Measurements from ENCODE around the gene WDFY3. TPM values are rescaled to one million over a fixed set of nuclear protein-coding genes. Genes with fewer than 3 reads are reported as not detected.

Gene WDFY3
- total and polyA plus RNA-seq, 4 donors = 7.5 to 229 (median 75.8) TPM

GRCh38 chr4:84962102-84962501 lies 4.4 kb downstream of the WDFY3 start:
- 88 to 90% methylated on average over 5 of the region's 5 CpGs for WGBS, 2 donors
- ATAC-seq (ENCODE audit: insufficient read depth, low FRiP score) = no peak
- no peak overlapping the region for H3K9ac ChIP-seq (ENCODE audit: insufficient read depth in 1 of 2, low read length in 2 of 2)
- H3K36me3 ChIP-seq (ENCODE audit: control insufficient read depth in 4 of 4, insufficient read depth in 4 of 4, low read length in 4 of 4) = no peaks in the 10 kb centered on the region
- no peak for TF ChIP-seq CTCF (IDR thresholded peaks at IDR 0.05; ENCODE audit: control extremely low read depth, extremely low read depth)
- no peak for DNase-seq
- H3K27me3 ChIP-seq (ENCODE audit: control insufficient read depth in 3 of 3, insufficient read depth in 3 of 3, low read length in 2 of 3) = no peaks in the 10 kb centered on the region
- H3K27ac ChIP-seq (ENCODE audit: low read depth in 1 of 2, low read length in 1 of 2) = no peak overlapping the region
- peaks cover 5 to 23% (median 6%) of the 10 kb centered on the region in 5 donors for H3K4me1 ChIP-seq (ENCODE audit: control insufficient read depth in 5 of 5, insufficient read depth in 5 of 5, low read length in 5 of 5)
- H3K4me3 ChIP-seq = no peak overlapping the region
- no peaks in the 10 kb centered on the region for H3K9me3 ChIP-seq (ENCODE audit: control insufficient read depth in 4 of 4, insufficient read depth in 3 of 4, low read length in 3 of 4)

GRCh38 chr4:84958434-84958833 lies 8.1 kb downstream of the WDFY3 start:
- Histone ChIP-seq H3K9ac (ENCODE audit: insufficient read depth in 1 of 2, low read length in 2 of 2) (no peak overlapping the region), H3K27me3 (ENCODE audit: control insufficient read depth in 3 of 3, insufficient read depth in 3 of 3, low read length in 2 of 3) (no peaks in the 10 kb centered on the region), H3K9me3 (ENCODE audit: control insufficient read depth in 4 of 4, insufficient read depth in 3 of 4, low read length in 3 of 4) (no peaks in the 10 kb centered on the region), H3K4me3 (no peak overlapping the region), H3K36me3 (ENCODE audit: control insufficient read depth in 4 of 4, insufficient read depth in 4 of 4, low read length in 4 of 4) (no peaks in the 10 kb centered on the region), H3K4me1 (ENCODE audit: control insufficient read depth in 5 of 5, insufficient read depth in 5 of 5, low read length in 5 of 5) (peaks cover 4 to 24% (median 6%) of the 10 kb centered on the region in 5 donors), H3K27ac (ENCODE audit: low read depth in 1 of 2, low read length in 1 of 2) (peak overlapping the region in 1 of 2 donors; percentile 52)
- ATAC-seq (ENCODE audit: insufficient read depth, low FRiP score) (no peak), DNase-seq (no peak)
- no peak for TF ChIP-seq CTCF (IDR thresholded peaks at IDR 0.05; ENCODE audit: control extremely low read depth, extremely low read depth)

- Histone ChIP-seq H3K9me3 (ENCODE audit: control insufficient read depth in 4 of 4, insufficient read depth in 3 of 4, low read length in 3 of 4) (no peaks in the 10 kb centered on the region), H3K4me1 (ENCODE audit: control insufficient read depth in 5 of 5, insufficient read depth in 5 of 5, low read length in 5 of 5) (peaks cover 4 to 24% (median 6%) of the 10 kb centered on the region in 5 donors), H3K36me3 (ENCODE audit: control insufficient read depth in 4 of 4, insufficient read depth in 4 of 4, low read length in 4 of 4) (no peaks in the 10 kb centered on the region), H3K4me3 (no peak overlapping the region), H3K9ac (ENCODE audit: insufficient read depth in 1 of 2, low read length in 2 of 2) (no peak overlapping the region), H3K27ac (ENCODE audit: low read depth in 1 of 2, low read length in 1 of 2) (peak overlapping the region in 1 of 2 donors; percentile 67), H3K27me3 (ENCODE audit: control insufficient read depth in 3 of 3, insufficient read depth in 3 of 3, low read length in 2 of 3) (no peaks in the 10 kb centered on the region)
- DNase-seq (no peak), ATAC-seq (ENCODE audit: insufficient read depth, low FRiP score) (no peak)
- 53 to 66% methylated on average over 4 of the region's 4 CpGs for WGBS, 2 donors
- TF ChIP-seq CTCF (IDR thresholded peaks at IDR 0.05; ENCODE audit: control extremely low read depth, extremely low read depth) = no peak
Measured at GRCh38 chr4:84957514-84958420, 8.7 kb downstream of the WDFY3 start.
